ENCODE data around the gene FARS2.

Gene FARS2

DNA sequence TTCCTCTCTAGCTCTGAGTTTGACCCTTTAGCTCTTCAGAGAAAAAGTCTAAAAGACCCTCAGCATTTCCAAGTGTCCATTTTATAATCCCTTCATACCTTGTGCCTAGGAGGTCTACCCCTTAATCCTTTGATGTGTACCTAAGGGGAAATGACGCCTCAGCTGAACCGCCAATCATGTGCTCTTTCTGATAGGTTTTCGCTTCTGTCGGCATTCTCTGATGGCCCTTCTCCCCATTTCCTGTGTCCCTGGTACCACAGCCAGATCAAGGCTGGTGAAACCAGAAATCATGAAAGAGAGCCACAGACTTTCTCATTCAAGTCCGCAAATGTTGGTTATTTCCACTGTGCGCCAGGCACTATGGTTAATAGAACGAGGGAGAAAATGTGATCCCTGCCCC, 333.9 kb downstream of the FARS2 start:
- DNase-seq = no peak

DNA sequence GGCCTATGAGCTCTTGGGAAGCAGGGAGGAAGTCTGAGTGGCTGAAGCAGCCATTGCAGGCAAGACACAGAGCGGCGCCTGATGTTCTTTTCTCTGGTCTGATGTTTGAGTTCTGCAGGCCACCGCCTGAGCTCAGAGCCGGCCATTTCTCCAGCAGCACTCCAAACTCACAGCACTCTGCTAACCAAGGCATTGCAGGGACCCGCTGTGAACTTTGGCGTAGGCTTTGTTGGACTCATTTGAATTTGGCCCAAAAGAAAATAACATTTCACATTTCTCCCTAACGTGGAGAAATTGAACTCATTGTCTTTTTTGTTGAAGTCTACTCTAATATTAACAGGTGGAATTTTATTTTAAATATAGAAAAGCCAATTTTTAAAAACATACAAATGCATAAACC, 336.1 kb downstream of the FARS2 start:
- DNase-seq = no peak

DNA sequence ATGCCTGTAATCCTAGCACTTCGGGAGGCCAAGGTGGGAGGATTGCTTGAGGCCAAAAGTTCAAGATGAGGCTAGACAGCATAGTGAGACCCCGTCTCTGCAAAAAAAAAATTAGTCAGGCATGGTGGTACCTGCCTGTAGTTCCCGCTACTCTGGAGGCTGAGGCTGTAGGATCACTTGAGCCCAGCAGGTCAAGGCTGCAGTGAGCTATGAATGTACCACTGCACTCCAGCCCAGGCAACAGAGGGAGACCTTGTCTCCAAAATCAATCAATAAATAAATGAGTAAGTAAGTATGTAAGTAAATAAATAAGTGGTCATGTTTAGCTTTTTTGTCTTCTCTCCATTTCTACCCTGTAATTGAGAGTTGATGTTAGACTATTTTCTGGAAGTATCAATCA, 336.8 kb downstream of the FARS2 start:
- DNase-seq = no peak

DNA sequence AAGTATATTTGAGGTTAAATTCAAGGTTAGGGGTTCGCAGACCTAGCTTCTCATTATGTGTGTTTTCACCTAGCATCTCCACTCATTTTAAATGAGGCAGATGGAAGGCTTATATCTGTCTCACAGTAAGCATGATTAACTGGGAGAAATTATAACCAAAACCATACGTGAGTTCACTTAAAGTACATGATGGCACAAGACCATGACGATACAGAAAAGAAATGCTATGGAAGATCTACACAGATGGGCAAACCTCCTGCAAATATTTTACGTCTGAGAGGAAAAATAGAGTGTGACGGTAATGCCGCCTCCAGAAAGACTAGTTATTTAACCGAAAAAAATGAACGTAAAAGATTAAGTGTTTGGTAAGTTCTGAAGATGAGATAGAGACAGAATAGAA, 337.8 kb downstream of the FARS2 start:
- no peak for DNase-seq

DNA sequence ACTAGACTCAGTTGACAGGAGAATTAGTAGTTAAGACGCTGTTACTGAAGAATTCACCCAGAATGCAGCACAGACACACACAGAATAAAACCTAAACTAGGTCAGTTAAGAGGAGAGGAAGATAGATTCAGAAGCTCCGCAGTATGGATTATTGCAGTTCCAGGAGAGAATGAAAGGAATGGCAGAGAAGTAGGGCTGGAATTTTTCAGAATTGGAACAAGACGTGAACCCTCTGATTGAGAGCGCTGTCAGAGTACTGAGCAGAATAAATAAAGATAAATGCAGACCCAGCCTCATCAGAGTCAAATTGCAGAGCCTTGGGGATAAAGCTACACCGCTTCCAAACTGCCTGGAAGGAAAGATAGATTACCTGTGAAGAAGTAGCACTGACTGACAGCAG, 344.6 kb downstream of the FARS2 start:
- no peak for DNase-seq

DNA sequence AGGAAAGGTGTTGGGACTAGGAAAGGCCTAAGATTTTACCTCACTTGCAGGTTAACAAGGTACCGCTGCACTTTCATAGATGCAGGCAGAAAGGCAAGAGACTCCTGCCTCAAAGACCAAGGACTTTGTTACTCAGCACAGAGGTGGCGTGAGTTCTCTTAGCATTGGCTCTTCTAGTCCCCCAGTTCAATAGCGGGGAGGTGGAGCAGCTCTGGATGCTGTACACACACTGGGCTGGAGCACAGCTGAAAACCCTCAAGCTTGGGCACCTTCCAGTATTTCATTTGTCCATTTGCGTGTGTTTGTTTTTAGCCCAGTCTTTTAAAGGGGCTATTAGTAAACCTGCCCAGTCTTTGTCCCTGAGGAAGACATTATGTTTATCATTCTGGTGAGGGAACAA, 345.2 kb downstream of the FARS2 start:
- DNase-seq = no peak

DNA sequence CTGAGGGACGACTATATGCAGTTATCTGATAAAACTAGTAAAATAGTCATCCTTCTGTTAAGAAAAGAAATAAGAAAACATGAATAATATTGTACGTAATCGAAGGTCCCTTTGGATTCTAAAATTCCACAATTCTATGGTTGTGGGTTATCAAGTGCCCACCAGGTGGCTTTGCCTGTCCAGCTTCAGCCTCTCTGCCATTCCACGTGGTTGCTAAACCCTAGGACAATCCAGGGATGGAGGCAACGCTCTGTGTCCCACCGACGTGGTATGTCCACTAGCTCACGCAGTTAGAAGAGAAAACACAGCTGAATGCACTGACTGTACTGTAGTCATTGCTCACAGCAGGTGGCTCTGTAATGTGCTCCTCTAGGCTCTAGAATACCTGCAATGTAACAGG, 349.3 kb downstream of the FARS2 start:
- DNase-seq = no peak

DNA sequence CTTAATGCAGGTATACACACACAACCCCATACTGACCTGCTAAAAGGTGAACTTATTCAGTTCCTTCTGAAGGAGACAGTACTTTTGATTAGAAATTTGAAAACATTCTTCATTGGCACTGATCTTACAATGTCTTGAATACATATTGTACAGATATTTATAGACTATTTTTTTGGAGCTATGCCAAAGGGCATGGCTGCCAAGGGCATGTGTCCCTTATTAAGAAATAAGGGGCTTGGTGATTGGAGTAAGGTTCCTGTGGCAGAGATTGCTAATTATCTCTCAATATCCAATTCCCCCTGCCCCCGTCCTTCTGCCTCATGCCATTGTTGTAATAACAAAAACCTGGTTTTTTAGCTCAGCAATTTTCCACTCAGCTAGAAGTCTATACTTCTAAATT, 355.9 kb downstream of the FARS2 start:
- DNase-seq = no peak

DNA sequence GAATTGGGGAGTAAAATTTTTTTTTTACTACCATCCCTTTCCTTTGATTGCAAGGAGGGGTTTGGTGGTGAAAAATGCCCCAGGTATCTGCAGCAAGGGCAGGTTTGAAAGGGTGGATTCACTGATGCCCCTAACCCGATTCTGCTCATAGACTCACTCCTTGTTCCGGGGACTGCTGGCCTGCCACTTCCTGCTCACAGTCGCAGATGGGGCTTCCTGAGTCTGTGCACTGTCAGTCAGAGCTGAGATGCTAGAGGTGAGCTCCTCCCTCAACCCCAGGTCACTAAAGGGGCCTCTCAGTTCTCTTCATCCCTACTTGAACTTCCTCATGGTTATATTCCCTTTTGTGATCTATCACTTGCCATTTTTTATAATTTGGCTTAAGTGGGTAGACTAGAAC, 357.9 kb downstream of the FARS2 start:
- no peak for DNase-seq

DNA sequence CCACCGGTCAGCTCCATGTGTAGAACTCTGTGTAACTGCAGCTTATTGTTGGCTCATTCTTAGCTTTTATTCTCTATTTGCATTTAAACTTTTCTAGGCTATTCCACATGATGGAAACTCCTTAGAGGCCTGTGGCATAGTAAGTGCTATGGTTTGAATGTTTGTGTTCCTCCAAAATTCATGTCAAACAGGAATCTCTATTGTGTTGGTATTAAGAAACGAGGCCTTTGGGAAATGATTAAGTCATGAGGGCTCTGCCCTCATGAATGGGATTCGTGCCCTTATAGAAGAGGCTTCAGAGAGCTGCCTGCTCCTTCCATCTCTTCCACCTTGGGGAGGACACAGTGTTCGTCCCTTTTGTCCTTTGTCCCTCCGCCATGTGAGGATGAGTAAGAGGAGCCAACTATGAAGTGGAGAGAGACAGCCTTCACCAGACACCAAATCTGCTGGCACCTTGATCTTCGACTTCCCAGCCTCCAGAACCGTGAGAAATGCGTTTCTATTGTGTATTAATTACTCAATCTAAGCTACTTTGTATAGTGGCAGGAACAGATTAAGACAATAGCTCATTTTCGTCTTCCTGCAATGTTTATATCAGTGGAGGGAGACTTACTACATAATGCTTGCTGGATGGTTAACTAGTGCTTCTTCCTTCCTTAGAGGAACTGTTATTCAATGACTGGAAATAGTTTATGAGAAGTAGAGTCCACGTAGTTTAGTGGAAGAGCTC, 361.1 kb downstream of the FARS2 start:
- no peak for DNase-seq

DNA sequence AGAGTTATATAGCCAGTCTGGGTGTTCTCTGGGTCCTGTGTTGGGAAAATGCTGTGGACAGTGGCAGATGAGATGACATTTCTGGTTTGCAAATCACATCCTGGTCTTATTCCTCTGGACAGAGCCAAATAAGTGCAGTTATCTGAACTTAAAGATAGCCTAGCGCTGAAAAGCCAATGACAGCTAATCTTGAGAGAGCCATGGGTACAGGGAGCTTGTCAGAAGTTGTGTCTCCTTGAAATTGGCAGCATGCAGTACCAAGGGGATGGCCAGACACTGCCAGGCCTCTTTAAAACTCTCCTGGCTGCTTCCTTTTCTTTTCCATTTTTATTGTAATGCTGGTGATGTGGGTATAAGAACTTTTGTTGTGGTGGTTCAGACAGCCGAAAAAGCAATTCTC, 362.5 kb downstream of the FARS2 start:
- DNase-seq = no peak

DNA sequence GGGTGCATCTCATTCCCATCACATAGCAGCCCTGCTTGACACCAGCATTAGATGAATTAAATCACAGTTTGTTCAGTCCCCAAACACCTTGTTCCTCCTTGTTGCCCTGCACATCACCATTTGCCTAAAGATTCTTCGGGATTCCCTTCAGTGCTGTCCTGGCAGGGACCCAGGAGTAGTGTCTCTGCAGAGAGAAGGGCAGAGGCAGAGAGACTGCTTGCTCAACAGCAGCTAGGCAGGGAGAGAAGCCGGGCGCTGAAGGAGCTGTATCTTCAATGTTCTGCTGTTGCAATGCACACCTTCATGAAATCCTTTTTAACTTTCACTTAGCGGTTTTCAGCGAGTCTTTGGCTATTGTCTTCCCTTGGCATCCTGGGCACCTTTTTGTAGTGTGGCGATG, 362.9 kb downstream of the FARS2 start:
- DNase-seq = no peak

DNA sequence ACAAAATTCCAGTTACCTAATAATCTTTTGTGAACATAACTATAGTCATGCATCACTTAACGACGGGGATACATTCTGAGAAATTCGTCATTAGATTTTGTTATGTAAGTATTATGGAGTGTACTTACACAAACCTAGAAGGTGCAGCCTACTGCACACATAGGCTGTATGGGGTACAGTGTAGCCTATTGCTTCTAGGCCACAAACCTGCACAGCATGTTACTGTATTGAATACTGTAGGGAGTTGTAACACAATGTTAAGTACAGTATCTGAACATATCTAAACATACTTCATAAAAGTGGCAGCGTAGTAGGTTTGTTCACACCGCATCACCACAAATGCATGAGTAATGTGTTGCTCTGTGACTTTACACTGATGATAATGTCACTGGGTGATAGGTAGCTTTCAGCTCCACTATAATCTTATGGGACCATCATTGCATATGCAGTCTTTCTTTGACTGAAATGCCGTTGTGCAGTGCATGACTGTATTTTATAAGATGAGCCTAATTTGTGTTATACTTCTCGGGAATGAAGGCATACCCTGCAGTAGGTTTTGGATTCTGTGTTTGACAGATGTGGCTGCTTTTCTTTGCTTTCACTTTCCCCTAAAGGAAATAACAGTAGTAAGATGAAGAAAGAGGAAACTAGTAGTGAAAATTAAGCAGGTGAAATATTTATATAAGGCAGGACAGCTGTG, 365.6 kb downstream of the FARS2 start:
- no peak for DNase-seq

DNA sequence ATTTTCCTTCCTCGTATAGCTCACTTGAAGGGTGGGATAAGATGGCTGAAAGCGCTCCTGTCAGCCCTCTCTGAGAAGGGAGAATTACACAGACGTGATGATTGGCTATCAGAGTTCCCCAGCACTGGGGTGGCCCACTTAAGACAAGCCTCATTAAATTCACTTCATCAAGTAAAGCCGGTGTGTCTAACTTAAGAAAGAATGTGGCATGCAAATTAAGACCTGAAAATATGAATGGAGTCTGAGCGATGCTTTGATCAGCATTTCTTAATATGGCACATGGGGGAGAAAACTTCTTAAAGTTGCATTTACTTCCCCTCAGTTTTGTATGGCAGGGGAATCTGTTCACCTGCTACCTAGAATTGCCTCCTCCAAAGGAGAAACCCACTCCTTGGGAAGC, 369.3 kb downstream of the FARS2 start:
- DNase-seq = no peak

DNA sequence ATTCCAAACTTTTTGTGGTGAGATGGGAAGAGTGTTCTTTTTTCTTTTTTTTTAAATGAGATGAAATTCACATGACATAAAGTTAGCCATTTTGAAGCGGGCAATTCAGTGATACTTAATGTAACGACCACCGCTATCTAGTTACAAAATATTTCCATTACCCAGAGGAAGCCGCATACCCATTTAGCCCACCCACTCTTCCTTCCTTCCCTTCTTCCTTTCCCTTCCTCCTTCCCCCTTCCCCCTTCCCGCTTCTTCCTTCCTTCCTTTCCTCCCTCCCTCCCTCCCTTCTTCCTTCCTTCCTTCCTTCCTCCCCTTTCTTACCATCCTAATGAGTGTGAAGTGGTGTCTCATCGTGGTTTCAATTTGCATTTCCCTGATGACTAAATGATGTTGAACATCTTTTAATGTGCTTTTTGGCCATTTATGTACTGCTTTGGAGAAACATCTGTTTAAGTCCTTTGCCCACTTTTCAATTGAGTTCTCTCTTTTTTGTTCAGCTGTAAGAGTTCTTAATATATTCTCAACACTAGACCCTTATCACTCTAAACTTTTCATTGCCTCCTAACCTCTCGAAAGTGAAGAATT, 371.1 kb downstream of the FARS2 start:
- no peak for DNase-seq

DNA sequence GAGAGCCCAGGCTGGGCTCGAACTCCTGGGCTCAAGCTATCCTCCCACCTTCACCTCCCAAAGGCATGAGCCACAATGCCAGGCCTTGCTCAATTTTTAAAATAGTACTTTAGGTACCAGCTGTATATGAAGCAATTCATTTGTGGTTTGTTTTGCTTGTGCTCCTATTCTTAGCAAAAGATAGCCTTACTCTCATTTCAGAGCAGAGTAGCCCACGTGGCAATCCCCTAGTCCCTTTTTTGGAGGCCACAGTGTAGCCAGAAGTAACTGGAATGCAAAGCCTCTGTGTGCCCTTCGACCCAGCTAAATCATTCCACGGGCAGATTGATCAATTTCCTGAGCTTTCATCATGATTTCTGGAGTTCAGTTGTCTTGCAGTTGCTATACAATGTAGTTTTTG, 373.2 kb downstream of the FARS2 start:
- DNase-seq = no peak

DNA sequence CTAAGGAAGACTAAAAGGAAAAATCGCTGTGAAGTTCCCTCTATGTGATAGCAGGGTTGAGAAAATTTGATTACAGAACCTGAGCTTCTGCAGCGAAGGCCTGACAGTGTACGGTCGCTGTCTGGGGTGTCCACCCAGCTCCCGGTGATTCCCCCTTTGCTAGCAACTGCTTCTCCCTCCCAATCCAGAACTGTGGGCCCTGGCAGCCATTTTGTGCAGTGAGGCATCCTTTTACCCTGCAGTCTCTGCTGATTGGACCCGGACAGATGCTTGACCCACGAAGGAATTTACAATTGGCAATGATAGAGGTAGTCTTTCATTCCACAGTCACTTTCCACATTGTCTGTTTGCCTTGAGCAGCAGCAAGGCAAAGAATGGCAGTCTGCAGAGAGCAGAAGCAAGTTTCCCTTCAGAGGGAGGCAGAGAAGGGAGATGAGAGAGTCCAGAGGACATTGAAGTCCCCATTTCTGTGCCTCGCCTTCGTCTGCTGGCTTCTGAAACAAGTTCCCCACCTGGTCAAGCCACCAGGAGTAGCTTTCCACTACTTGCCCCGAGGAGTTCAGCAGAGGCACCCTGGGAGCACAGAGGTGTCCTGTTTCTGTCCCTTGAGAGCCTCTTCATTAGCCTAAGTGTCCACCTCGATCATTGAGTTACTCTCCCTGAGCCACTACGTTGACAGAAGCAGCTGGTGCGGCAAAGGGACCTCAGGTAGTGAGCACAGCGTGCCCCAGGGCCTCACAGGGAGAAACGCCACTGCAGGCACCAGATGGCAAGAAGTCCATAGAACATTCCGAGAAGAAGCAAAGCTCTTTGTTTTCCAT, 375.1 kb downstream of the FARS2 start:
- DNase-seq = no peak

DNA sequence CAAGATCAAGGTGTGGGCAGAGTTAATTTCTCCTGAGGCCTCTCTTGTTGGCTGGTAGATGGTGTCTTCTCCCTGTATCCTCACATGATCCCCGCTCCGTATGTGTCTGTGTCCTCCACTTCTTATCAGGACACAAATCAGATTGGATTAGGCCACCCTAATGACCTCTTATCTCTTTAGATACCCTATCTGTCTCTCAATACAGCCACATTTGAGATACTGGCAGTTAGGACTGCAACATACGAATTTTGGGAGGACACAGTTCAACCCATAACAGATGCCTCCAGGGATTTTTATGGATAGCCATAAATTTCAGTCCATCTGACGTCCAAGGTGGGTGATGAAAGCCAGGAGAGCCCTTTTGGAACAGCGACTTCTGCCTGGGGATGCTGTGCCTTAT, 376.4 kb downstream of the FARS2 start:
- no peak for DNase-seq

DNA sequence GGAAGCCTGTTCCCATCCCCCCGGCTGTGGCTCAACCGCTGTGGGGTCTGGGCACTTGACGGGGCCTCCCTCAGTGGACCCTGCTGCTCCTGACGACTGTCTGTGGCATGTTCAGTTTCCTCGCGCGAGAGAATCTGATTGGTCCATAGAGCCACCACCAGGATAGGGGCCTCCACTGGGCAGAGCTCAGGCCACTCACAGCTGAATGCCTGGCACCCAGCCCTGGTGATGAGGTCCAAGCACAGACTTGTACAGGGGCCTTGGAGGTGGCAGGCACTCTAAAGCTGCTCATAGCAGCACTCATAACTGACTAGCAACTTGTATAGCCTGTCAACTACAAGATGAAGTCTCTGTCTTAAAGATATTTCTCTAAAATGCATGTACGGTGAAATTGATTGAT, 377.4 kb downstream of the FARS2 start:
- no peak for DNase-seq

DNA sequence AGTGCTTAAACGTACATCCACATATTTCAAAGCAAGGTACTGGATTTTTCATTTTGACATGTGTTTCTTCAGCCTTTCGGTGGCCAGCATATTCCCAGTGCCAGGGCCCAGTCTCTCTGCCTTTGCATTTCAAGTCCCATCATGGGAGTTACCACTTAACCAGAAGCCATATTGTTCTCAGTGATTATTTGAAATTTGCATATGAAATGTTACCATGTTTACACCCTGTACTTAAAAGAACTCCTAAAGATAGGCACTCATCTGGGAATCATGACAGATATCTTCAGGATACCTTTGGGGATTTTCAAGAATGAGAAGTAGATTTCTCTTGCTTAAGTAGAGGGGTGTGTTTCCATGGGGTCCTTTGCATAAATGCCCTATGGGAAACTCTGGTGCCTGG, 377.9 kb downstream of the FARS2 start:
- no peak for DNase-seq

DNA sequence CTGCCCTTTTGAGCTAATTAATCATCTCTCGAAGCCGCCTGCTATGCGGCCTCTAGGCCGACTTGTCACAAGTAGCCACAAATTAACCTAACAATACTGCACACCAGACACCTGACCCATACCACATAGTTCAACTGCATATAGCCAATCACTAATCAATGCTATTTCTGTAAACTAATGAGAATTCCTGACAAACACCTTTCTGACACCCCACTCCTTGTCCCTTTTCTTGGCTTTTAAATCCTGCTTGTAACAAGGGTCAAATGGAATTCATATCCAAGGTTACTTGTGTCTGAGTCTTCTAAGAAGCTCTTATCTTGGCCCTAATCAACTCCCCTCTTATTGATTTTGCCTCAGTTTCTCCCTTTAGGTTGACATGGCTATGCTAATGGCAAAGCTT, 379.3 kb downstream of the FARS2 start:
- no peak for DNase-seq

DNA sequence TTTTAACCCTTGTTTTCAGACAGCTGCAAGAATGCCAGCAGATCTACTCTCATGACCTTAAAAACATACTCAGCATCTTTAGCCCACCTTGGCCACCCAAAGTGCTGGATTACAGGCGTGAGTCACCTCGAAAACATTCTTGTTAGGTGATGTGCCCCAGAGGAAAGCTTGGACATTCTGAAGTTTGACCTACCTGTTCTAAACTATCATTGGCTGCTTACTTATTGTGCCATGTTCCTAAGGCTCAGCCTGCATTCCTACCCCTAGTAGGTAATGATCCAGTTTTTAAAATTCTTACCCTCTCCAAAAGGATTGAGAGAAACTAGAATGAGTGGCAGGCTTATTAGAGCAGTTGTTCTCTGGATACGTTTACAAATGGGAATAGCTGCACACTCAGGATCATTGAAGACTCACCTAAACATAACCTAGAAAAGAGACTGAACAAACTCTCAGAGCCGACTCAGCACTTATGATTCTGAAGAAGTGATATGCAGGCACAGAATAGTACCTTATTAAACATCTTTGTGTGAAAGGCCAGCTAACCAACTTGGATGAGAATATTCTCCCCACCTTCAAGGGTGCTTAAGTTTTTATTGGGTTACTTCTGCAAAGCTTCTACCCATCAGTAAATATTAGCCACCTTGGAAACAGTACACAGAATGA, 383.3 kb downstream of the FARS2 start:
- no peak for DNase-seq
